Measurements from ENCODE around the gene PTPN13.

The PTPN13 gene

GRCh38 chr4:86819561-86819960 is 225.4 kb downstream of the PTPN13 start:
- no peak for DNase-seq

GRCh38 chr4:86821151-86821550 is 227.0 kb downstream of the PTPN13 start:
- no peak for DNase-seq

DNA sequence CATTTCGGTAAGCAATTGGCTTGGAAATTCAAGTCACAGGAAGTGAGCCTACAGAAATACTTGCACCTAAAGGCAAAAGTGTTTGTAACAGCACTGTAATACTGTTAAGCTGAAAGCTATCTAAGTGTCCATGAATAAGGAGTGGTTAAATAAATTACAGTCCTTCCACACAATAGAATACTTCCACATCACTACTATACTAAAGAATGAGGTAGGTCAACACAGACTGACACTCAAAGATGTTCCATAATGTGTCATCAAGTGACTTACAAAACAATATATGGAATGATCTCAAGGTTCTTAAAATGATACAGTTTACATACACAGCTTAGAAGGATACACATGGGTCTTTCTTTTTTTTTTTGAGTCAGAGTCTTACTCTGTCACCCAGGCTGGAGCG is 228.0 kb downstream of the PTPN13 start:
- DNase-seq, result no peak

- no peak for DNase-seq
Observed at GRCh38 chr4:86825511-86825910, 231.4 kb downstream of the PTPN13 start.

GRCh38 chr4:86831262-86832130 is 237.4 kb downstream of the PTPN13 start:
- peak; percentile 90 for DNase-seq

GRCh38 chr4:86833615-86834014 is 239.5 kb downstream of the PTPN13 start:
- no peak for DNase-seq

DNA sequence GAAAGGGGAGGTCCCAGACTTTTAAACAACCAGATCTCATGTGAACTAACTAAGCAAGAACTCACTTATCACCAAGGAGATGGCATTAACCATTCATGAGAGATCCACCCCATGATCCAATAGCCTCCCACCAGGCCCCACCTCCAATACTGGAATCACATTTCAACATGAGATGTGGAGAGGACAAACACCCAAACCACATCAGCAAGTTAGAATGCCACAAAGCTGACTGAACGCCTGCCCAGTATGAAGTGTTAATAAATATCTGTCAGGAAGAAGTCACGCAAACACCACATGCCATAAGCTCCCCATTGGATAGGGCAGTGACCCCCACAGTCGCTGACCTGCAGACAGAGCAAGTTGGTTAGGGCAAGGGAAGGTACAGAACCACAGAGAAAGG is 240.8 kb downstream of the PTPN13 start:
- peak; percentile 93 for DNase-seq

GRCh38 chr4:86835677-86836076 is 241.6 kb downstream of the PTPN13 start:
- no peak for DNase-seq

DNA sequence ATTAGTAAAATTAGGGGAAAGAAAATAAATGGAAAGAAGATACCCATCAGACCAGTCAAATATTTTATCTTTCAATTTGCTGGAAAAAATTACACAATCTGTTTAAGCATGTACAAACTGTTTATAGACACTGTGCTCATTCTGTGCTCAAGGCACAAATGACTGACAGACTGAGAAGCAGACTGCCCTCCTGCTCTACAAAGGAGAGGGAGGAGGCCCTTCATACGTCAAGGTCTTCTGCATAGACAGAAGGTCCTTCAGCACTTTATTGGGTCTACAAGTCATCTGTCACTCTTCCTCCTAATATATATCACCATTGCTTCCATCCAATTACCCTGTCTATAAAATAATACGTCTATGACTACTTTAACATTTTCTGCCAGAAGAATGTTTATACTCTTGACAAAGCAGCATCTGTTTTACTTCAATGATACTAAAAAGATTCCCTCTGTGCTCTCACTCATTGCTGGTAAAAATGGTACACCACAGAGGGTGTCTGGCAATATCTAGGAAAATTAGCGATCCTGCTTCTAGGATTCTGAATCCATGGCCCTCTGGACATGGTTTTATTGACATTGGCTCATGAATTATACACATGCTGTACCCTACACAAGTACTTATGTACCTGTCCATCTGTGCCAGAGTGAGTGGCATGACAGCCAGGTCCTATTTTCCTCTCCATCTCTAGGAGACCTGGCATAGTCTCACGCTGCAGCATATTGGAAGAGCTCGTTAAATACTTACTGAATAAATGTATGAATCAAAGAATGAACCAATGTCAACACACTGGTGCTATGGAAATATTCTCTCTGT is 243.8 kb downstream of the PTPN13 start:
- peak; percentile 8 for DNase-seq

DNA sequence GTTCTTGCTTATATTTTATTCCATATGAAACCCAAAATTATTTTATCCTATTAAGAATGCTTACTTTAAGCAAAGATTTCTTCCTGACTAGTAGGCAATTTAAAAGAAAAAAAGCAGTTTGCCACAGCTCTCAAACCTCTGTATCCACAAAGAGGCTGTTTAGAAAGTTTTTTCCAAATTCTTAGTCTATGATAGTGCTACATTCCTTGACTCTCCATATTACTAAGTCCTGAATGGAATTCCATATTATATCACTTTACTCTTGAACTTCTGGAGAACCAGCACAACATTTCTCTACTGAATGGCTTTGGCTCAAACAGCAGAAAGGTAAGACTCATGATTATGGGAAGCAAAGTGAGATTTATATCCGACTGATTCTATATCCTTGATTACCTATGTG is 246.7 kb downstream of the PTPN13 start:
- DNase-seq, result no peak

DNA sequence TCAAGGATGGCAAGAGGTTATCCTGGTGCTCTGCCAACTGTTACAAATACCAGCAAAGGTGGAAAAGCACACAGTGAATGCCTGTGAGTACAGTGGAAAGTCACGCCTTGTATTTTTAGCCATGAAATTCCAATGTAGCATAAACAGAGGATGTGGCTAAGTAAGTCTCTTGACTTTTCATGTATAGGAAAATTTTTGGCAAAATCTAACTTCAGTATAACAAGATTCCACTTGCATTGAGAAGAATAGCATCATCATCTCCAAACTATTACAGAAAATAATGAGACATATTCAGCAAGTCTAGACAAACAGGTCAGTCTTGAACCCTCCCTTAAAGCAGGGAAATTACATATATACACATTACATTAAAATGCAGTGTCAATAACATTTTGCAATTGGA is 247.2 kb downstream of the PTPN13 start:
- DNase-seq, result no peak

- no peak for DNase-seq
Observed at GRCh38 chr4:86845593-86845992, 251.5 kb downstream of the PTPN13 start.

- no peak for DNase-seq
Observed at GRCh38 chr4:86846921-86847320, 252.8 kb downstream of the PTPN13 start.

- no peak for DNase-seq
Observed at GRCh38 chr4:86847571-86847970, 253.5 kb downstream of the PTPN13 start.

GRCh38 chr4:86848136-86848535 is 254.0 kb downstream of the PTPN13 start:
- no peak for DNase-seq

- no peak for DNase-seq
Observed at GRCh38 chr4:86848732-86849619, 254.9 kb downstream of the PTPN13 start, which contains the start of gene SLC10A6. TSS of gene SLC10A6 (minus strand) at chr4:86849384. CDS start at chr4:86849115, 269 bp downstream.

DNA sequence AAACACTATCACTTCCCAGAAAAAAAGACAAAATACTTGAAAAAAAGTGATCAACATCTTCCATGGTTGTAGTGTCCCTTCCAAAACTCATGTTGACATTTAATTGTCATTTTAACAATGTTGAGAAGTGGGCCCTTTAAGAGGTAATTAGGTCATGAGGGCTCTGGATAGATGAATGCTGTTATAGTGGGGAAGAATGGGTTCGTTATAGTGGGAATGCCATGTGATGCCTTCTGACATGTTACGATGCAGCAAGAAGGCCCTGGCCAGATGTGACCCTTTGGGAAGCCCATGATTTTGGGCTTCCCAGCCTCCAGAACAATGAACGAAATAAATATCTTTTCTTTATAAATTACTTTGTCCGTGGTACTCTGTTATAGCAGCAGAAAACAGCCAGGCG is 259.1 kb downstream of the PTPN13 start:
- DNase-seq, result no peak

GRCh38 chr4:86855572-86855971 is 261.5 kb downstream of the PTPN13 start:
- peak; percentile 62 for DNase-seq

DNA sequence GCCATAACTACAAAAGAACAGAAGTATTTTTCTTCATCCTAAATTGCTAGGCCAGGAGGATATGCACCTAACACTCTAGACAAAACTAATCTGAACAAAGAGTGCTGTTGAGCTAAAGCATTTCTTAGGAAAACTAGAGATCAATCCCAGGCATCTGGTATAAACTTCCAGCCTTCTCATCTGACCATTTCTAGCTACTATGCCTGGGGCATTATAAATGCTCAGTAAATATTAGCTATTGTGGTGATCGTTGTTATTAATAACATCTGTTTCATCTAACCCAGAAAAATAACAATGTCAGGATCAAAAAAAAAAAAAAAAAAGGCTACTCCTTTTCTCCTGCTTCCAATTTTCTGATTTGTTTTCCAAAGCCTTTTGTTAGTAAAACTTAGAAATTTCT is 262.8 kb downstream of the PTPN13 start:
- no peak for DNase-seq

- no peak for DNase-seq
Observed at GRCh38 chr4:86857341-86858052, 263.4 kb downstream of the PTPN13 start.
